Measurements from ENCODE around the gene EZH1. TPM values are rescaled to one million over a fixed set of nuclear protein-coding genes. Genes with fewer than 3 reads are reported as not detected.

The EZH1 gene
- total RNA-seq, 2 donors from 2014 or later = 30.5 to 32.5 TPM

DNA sequence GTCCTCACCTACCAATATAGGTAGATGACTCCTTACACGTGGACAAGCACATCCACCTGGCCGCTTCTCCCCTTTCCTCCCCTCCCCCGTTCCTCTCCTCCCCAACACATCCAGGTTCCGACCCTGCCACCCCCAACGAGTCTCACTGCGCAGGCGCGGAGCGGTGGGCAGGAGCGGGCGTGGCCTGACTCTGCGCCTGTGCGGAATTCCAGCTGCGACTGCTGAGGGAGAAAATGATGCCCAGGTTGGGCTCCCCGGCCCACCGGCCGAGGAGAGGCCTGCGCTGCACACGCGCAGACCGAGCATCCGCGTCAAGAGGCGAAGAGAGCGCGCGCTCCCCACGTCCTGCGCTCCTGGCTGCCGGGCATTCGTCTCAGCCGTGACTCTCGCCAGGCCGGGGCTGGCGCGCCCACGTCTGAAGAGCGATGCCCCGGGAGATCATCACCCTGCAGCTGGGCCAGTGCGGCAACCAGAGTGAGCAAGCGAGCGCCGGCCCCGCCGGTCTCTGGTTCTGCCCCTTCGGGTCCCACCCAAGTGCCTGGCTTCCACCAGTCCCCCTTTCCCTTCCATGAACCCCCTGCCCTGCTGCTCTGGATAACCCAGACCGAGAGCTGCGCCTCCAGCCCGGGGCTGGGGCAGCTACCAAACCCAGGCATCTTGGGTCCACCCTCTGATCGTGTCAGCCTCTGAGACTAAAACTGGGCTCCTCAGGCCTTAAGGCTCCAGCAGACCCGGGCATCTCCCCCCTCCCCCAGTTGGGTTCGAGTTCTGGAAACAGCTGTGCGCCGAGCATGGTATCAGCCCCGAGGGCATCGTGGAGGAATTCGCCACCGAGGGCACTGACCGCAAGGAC, 85.5 kb downstream of the EZH1 start, which contains the start of gene TUBG2:
TSS of gene TUBG2 (plus strand) at position 206 of the 853 bp plus-strand sequence. CDS start at position 426, 220 bp downstream.
- TF ChIP-seq, protein P1, sequence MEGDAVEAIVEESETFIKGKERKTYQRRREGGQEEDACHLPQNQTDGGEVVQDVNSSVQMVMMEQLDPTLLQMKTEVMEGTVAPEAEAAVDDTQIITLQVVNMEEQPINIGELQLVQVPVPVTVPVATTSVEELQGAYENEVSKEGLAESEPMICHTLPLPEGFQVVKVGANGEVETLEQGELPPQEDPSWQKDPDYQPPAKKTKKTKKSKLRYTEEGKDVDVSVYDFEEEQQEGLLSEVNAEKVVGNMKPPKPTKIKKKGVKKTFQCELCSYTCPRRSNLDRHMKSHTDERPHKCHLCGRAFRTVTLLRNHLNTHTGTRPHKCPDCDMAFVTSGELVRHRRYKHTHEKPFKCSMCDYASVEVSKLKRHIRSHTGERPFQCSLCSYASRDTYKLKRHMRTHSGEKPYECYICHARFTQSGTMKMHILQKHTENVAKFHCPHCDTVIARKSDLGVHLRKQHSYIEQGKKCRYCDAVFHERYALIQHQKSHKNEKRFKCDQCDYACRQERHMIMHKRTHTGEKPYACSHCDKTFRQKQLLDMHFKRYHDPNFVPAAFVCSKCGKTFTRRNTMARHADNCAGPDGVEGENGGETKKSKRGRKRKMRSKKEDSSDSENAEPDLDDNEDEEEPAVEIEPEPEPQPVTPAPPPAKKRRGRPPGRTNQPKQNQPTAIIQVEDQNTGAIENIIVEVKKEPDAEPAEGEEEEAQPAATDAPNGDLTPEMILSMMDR (IDR thresholded peaks at IDR 0.05) = peak in 1 of 2 donors; percentile 25
- H3K4me3 ChIP-seq = peak within 1 kb of the TSS; percentile 50 to 71
- H3K9me3 ChIP-seq = no peaks in the 10 kb centered on the region

DNA sequence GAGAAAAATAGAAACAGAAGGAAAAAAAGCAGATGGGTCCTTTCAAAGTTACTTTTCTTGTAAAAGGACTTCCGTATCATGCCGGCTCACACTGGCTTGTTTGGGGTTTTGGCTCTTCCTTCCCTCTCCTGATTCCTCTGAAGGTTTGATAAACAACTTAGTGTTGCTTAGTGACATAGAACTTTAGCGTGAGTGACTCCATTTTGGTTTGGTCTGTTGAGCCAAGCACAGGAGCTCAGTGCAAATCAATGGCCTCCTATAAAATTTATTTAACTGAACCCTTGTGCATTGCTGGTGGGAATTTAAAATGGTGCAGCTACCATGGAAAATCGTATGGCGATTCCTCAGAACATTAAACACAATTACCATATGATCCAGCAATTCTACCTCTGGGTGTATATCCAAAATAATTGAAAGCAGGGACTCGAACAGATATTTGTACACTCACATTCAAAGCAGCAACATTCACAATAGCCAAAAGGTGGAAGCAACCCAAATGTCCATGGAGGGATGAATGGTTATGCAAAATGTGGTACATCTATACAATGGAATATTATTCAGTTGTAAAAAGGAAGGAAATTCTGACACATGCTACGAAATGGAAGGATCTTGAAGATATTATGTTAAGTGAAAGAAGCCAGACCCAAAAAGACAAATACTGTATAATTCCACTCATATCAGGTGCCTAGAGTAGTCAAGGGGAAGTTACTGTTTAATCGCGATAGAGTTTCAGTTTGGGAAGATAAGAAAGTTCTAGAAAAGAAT, 86.8 kb downstream of the EZH1 start:
- no peaks in the 10 kb centered on the region for H3K27me3 ChIP-seq
- peaks cover 0 to 30% of the 10 kb centered on the region in 2 donors for H3K4me1 ChIP-seq
- H3K36me3 ChIP-seq = no peaks in the 10 kb centered on the region
- H3K27ac ChIP-seq = no peak overlapping the region
- H3K9me3 ChIP-seq = no peaks in the 10 kb centered on the region
- TF ChIP-seq, protein P1 (IDR thresholded peaks at IDR 0.05) = no peak
- H3K4me3 ChIP-seq = no peak overlapping the region
- no peak for DNase-seq (ENCODE audit: low spot score)

More for the DNA sequence above, 85.5 kb downstream of the EZH1 start, which contains the start of gene TUBG2:
- Histone ChIP-seq H3K27ac (peak within 1 kb of the TSS; percentile 73 to 79), H3K4me1 (peaks cover 0 to 17% of the 10 kb centered on the region in 2 donors), H3K27me3 (no peaks in the 10 kb centered on the region), H3K36me3 (peaks cover 13% of the 10 kb centered on the region)
- DNase-seq (ENCODE audit: low spot score) = peak; percentile 85

GRCh38 chr17:42655528-42655927, 89.3 kb downstream of the EZH1 start:
- no peak for DNase-seq (ENCODE audit: low spot score)
- TF ChIP-seq, protein P1 (IDR thresholded peaks at IDR 0.05) = no peak
- no peak overlapping the region for H3K27ac ChIP-seq
- H3K27me3 ChIP-seq = no peaks in the 10 kb centered on the region
- no peaks in the 10 kb centered on the region for H3K36me3 ChIP-seq
- no peaks in the 10 kb centered on the region for H3K9me3 ChIP-seq
- H3K4me3 ChIP-seq = no peak overlapping the region
- H3K4me1 ChIP-seq = peaks cover 0 to 27% of the 10 kb centered on the region in 2 donors

- H3K9me3 ChIP-seq = no peaks in the 10 kb centered on the region
- H3K27ac ChIP-seq = peak overlapping the region; percentile 77 to 80
- H3K4me3 ChIP-seq = peak overlapping the region; percentile 28 to 45
- DNase-seq (ENCODE audit: low spot score) = peak; percentile 72
- TF ChIP-seq, protein P1 (IDR thresholded peaks at IDR 0.05) = no peak
- H3K27me3 ChIP-seq = no peaks in the 10 kb centered on the region
- H3K4me1 ChIP-seq = peaks cover 0 to 16% of the 10 kb centered on the region in 2 donors
- H3K36me3 ChIP-seq = no peaks in the 10 kb centered on the region
Observed at GRCh38 chr17:42653179-42654124, 91.4 kb downstream of the EZH1 start.

DNA sequence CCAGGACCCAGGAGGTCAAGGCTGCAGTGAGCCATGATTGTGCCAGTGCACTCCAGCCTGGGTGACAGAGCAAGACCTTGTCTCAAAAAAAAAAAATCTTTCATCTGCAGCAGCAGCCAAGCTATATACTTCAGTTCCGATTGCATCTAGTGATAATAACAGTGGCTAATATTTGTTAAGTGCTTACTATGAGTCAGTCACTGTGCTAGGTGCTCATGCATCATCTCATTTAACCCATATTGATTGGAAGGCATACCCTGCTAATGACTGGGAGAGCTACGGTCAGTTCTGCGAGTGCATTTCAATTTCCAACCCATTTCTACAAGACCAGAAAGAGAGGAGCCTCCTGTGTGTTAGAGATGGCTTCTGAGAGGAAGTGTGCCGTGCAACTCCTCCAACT, 93.4 kb downstream of the EZH1 start:
- Histone ChIP-seq H3K4me1 (peaks cover 0 to 16% of the 10 kb centered on the region in 2 donors), H3K4me3 (no peak overlapping the region), H3K36me3 (no peaks in the 10 kb centered on the region), H3K27me3 (no peaks in the 10 kb centered on the region), H3K27ac (no peak overlapping the region), H3K9me3 (no peaks in the 10 kb centered on the region)
- DNase-seq (ENCODE audit: low spot score) = no peak
- TF ChIP-seq, protein P1 (IDR thresholded peaks at IDR 0.05) = no peak

Data from right atrium auricular region (tissue), 2 donors.